GM12891 (cell line): Measurements from ENCODE around the gene PRSS21.

Experiments used
- DNase-seq: peaks from one replicate; pipeline ENCODE4 v3.0.0; 2011; ENCODE audit warnings: low spot score; ENCODE audit not compliant: insufficient read length
- FAIRE-seq: peaks from 2 replicates; lab custom pipeline; 2011; peaks lifted over from hg19 to GRCh38; lab: Jason Lieb, UNC
- PAX5 ChIP-seq: IDR thresholded peaks from 2 replicates; pipeline ENCODE4 v1.6.1; 2011; ENCODE audit warnings: low read length, moderate library complexity, mild to moderate bottlenecking; ENCODE audit not compliant: insufficient read depth, severe bottlenecking
- POLR2A ChIP-seq: IDR thresholded peaks from 2 replicates; pipeline ENCODE4 v1.6.1; 2011; ENCODE audit warnings: low read depth, low read length, control low read depth
- POLR2AphosphoS5 ChIP-seq: IDR thresholded peaks from 2 replicates; pipeline ENCODE4 v1.6.1; 2011; ENCODE audit warnings: low read depth, low read length, control low read depth
- POU2F2 ChIP-seq: IDR thresholded peaks from 2 replicates; pipeline ENCODE4 v1.6.1; 2011; ENCODE audit warnings: low read depth, mild to moderate bottlenecking, control low read depth, low read length, moderate library complexity
- SPI1 ChIP-seq: IDR thresholded peaks from 2 replicates; pipeline ENCODE4 v1.6.1; 2011; ENCODE audit warnings: low read depth, low read length, control low read depth
- TAF1 ChIP-seq: IDR thresholded peaks from 2 replicates; pipeline ENCODE4 v1.6.1; 2011; ENCODE audit warnings: low read depth, low read length, control low read depth

PRSS21 gene

GRCh38 chr16:2787961-2788360 lies 29.1 kb upstream of the PRSS21 start:
- no peak for FAIRE-seq
- TF ChIP-seq TAF1 (no peak), POU2F2 (no peak), SPI1 (no peak), POLR2A (no peak), POLR2AphosphoS5 (no peak), PAX5 (no peak)
- DNase-seq = no peak

DNA sequence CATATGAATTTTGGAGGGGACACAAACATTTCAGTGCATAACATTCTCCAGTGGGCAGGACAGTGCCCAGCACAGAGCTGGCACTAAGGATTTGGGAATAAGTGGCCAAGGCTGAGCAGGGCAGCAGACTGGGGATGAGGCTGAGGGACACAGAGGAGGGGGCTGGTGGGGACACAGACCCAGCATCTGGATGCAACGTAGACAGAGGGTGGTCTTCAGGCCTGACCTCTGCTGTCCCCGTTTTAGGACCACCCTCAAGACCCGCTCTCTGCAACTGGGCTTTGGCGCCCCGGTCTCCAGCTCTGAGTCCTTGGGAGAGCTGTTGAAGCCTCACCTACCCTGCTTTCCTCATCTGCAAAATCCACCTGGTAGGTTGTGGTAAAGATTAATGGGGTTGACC lies 26.4 kb upstream of the PRSS21 start:
- FAIRE-seq (no peak), DNase-seq (no peak)
- no peak for TF ChIP-seq TAF1
- no peak for TF ChIP-seq POLR2A
- no peak for TF ChIP-seq SPI1
- no peak for TF ChIP-seq POLR2AphosphoS5
- TF ChIP-seq PAX5 = no peak
- no peak for TF ChIP-seq POU2F2

- TF ChIP-seq POU2F2 (no peak), TAF1 (no peak), SPI1 (no peak), PAX5 (no peak), POLR2A (no peak), POLR2AphosphoS5 (no peak)
- DNase-seq (no peak), FAIRE-seq (no peak)
Observed at GRCh38 chr16:2791174-2791573, 25.9 kb upstream of the PRSS21 start.

DNA sequence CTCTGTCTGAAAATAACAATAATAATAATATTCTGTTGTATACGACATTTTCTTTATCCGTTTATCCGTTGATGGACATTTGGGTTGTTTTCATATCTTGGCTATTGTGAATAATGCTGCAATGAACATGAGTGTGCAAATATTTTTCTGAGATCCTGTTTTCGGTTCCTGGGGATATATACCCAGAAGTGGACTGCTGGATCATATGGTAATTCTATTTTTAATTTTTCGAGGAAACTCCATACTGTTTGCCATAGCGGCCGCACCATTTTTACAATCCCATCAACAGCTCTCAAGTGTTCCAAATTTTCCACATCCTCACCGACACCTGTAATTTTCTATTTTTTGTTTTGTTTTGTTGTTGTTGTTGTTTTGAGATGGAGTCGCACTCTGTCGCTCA lies 24.1 kb upstream of the PRSS21 start:
- DNase-seq (no peak), FAIRE-seq (no peak)
- TF ChIP-seq PAX5 = no peak
- no peak for TF ChIP-seq POU2F2

DNA sequence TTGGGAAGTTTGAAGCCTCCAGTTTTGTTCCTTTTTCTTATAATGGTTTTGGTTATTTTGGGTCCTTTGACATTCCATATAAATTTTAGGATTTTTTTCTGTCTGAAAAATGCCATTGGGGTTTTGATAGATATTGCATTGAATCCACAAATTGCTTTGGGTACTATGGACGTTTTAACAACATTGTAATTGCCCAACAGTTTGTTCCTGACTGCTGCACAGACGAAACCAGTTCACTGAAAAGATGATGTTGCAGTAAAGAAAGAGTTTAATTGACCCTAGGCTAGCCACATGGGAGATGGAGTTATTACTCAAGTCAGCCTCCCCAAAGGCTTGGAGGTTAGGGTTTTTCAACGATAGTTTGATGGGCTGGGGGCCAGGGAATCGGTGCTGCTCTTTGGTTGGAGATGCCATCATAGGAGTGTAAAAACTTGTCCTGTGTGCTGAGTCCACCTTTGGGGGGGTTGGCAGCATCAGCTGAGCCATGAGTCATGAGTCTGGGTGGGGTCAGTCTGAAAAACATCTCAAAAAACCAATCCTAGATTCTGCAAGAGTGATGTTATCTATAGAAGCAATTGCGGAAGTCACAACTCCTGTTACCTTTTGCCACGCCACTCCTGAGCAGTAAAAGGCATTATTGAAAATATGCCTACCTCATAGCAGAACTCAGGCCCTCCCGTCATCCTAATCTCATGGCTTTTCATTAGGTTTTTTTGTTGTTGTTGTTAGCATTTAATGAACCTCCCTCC lies 21.5 kb upstream of the PRSS21 start:
- TF ChIP-seq PAX5 (no peak), SPI1 (no peak), POLR2A (no peak), TAF1 (no peak)
- DNase-seq (no peak), FAIRE-seq (no peak)

GRCh38 chr16:2798723-2799204 lies 18.3 kb upstream of the PRSS21 start:
- DNase-seq = no peak

DNA sequence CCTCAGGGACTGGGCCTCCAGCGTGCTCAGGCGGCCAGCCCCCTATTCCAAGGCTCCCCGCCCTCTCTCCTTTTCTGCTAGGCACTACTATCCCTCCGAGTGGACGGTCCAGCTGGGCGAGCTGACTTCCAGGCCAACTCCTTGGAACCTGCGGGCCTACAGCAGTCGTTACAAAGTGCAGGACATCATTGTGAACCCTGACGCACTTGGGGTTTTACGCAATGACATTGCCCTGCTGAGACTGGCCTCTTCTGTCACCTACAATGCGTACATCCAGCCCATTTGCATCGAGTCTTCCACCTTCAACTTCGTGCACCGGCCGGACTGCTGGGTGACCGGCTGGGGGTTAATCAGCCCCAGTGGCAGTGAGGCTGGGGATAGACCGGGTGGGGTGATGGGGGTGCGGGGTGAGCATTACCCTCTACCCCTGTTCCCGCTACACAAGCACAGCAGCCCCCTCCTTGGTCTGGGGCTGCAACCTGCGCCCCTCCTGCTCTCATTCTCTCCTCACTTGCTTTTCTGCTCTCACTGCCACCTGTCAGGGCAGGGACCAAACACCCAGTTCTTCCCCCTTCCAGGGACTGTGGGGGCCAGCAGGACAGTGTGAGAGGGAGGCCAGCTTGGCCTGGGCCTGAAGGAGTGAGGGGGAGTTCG lies 17.7 kb upstream of the PRSS21 start:
- DNase-seq (no peak), FAIRE-seq (no peak)
- no peak for TF ChIP-seq TAF1
- TF ChIP-seq POLR2A = no peak
- no peak for TF ChIP-seq POU2F2
- TF ChIP-seq POLR2AphosphoS5 = no peak
- no peak for TF ChIP-seq SPI1
- TF ChIP-seq PAX5 = no peak

More at GRCh38 chr16:2798723-2799204, 18.3 kb upstream of the PRSS21 start:
- TF ChIP-seq PAX5 (no peak), SPI1 (no peak), TAF1 (no peak), POU2F2 (no peak), POLR2A (no peak), POLR2AphosphoS5 (no peak)
- FAIRE-seq = no peak

DNA sequence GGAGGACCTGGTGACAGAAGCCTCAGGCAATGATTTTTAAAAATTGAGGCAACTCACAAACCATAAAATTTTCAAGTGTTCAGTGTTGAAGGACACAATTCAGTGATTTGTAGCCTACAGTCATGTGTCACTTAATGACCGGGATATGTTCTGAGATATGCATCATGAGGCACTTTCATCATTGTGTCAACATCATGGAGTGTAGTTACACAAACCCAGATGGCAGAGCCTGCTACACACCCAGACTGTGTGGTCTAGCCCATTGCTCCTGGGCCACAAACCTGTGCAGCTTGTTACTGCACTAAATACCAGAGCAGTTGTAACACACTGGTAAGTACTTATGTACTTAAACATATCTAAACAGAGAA lies 17.2 kb upstream of the PRSS21 start:
- no peak for DNase-seq
- TF ChIP-seq POLR2AphosphoS5 (no peak), PAX5 (no peak), POLR2A (no peak), TAF1 (no peak), SPI1 (no peak), POU2F2 (no peak)
- FAIRE-seq = no peak

DNA sequence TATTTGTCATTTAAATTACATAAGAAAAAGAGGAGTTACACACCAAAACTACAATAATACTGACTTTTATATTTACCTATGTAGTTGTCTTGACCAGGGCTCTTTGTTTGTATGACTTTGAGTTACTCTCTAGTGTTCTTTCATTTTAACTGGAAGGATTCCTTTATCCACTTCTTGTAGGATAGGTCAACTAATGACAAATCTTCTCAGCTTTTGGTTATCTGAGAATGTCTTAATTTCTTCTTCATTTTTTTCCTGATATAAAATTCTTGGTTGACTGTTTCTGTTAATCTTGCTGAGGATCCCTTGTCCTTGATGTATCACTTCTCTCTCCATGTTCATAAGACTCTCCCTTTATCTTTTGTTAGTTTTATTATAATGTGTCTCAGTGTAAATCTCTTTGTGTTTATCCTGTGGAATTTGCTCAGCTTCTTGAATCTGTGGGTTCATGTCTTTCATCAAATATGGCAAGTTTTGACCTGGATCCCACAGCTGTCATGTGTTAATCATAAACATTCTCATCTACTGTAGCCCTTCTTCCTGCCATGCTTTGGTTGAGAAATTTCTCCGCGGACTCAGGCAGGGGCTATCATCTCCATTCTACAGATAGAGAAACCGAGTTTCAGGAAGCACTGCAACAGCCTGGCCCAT lies 13.4 kb upstream of the PRSS21 start:
- DNase-seq = no peak
- TF ChIP-seq SPI1 (no peak), PAX5 (no peak), POLR2AphosphoS5 (no peak), TAF1 (no peak), POU2F2 (no peak), POLR2A (no peak)
- FAIRE-seq = no peak

- FAIRE-seq (no peak), DNase-seq (no peak)
Observed at GRCh38 chr16:2804728-2805127, 12.3 kb upstream of the PRSS21 start.

More at GRCh38 chr16:2804728-2805127, 12.3 kb upstream of the PRSS21 start:
- TF ChIP-seq TAF1 = no peak
- TF ChIP-seq POU2F2 = no peak
- no peak for TF ChIP-seq POLR2AphosphoS5
- TF ChIP-seq SPI1 = no peak
- TF ChIP-seq PAX5 = no peak
- no peak for TF ChIP-seq POLR2A
